Measurements from ENCODE around the gene TEAD4. TPM values are rescaled to one million over a fixed set of nuclear protein-coding genes. Genes with fewer than 3 reads are reported as not detected.

TEAD4 gene
- polyA plus RNA-seq, 1 donor, result 5.5 TPM

- Histone ChIP-seq H3K9me3 (ENCODE audit: control insufficient read depth, low read depth, low read length) (no peaks in the 10 kb centered on the region), H3K27ac (ENCODE audit: low read length) (no peak overlapping the region), H3K4me3 (ENCODE audit: low read length) (no peak overlapping the region), H3K36me3 (ENCODE audit: control insufficient read depth, insufficient read depth, low read length) (peaks cover 50% of the 10 kb centered on the region), H3K27me3 (ENCODE audit: control insufficient read depth, insufficient read depth, low read length) (no peaks in the 10 kb centered on the region), H3K4me1 (ENCODE audit: control insufficient read depth, insufficient read depth, low read length) (no peaks in the 10 kb centered on the region)
- 100% methylated on average over 2 of the region's 11 CpGs for WGBS (ENCODE audit: insufficient coverage, low lambda C conversion rate)
- no peak for DNase-seq
Measured at GRCh38 chr12:2936301-2936700, 22.9 kb upstream of the TEAD4 start.

GRCh38 chr12:2937500-2937899, 21.7 kb upstream of the TEAD4 start:
- peaks cover 46% of the 10 kb centered on the region for H3K36me3 ChIP-seq (ENCODE audit: control insufficient read depth, insufficient read depth, low read length)
- H3K27me3 ChIP-seq (ENCODE audit: control insufficient read depth, insufficient read depth, low read length), result no peaks in the 10 kb centered on the region
- no peak overlapping the region for H3K27ac ChIP-seq (ENCODE audit: low read length)
- no peaks in the 10 kb centered on the region for H3K9me3 ChIP-seq (ENCODE audit: control insufficient read depth, low read depth, low read length)
- DNase-seq, result no peak
- no peaks in the 10 kb centered on the region for H3K4me1 ChIP-seq (ENCODE audit: control insufficient read depth, insufficient read depth, low read length)
- no peak overlapping the region for H3K4me3 ChIP-seq (ENCODE audit: low read length)
- no CpG with 5 or more reads among the region's 3 CpGs for WGBS (ENCODE audit: insufficient coverage, low lambda C conversion rate)

- no CpG with 5 or more reads among the region's 5 CpGs for whole genome bisulfite sequencing (ENCODE audit: insufficient coverage, low lambda C conversion rate)
- peaks cover 40% of the 10 kb centered on the region for H3K36me3 ChIP-seq (ENCODE audit: control insufficient read depth, insufficient read depth, low read length)
- no peak overlapping the region for H3K27ac ChIP-seq (ENCODE audit: low read length)
- no peak for DNase-seq
- H3K9me3 ChIP-seq (ENCODE audit: control insufficient read depth, low read depth, low read length), result no peaks in the 10 kb centered on the region
- no peaks in the 10 kb centered on the region for H3K27me3 ChIP-seq (ENCODE audit: control insufficient read depth, insufficient read depth, low read length)
- no peaks in the 10 kb centered on the region for H3K4me1 ChIP-seq (ENCODE audit: control insufficient read depth, insufficient read depth, low read length)
- H3K4me3 ChIP-seq (ENCODE audit: low read length), result no peak overlapping the region
Measured at GRCh38 chr12:2939191-2939590, 20.0 kb upstream of the TEAD4 start.

- no peak overlapping the region for H3K27ac ChIP-seq (ENCODE audit: low read length)
- WGBS (ENCODE audit: insufficient coverage, low lambda C conversion rate), result no CpG with 5 or more reads among the region's 10 CpGs
- peaks cover 31% of the 10 kb centered on the region for H3K36me3 ChIP-seq (ENCODE audit: control insufficient read depth, insufficient read depth, low read length)
- H3K9me3 ChIP-seq (ENCODE audit: control insufficient read depth, low read depth, low read length), result no peaks in the 10 kb centered on the region
- DNase-seq, result no peak
- no peaks in the 10 kb centered on the region for H3K27me3 ChIP-seq (ENCODE audit: control insufficient read depth, insufficient read depth, low read length)
- no peaks in the 10 kb centered on the region for H3K4me1 ChIP-seq (ENCODE audit: control insufficient read depth, insufficient read depth, low read length)
- no peak overlapping the region for H3K4me3 ChIP-seq (ENCODE audit: low read length)
Measured at GRCh38 chr12:2940564-2940963, 18.6 kb upstream of the TEAD4 start.

- no peak overlapping the region for H3K27ac ChIP-seq (ENCODE audit: low read length)
- WGBS (ENCODE audit: insufficient coverage, low lambda C conversion rate), result no CpG with 5 or more reads among the region's 8 CpGs
- no peaks in the 10 kb centered on the region for H3K27me3 ChIP-seq (ENCODE audit: control insufficient read depth, insufficient read depth, low read length)
- no peak overlapping the region for H3K4me3 ChIP-seq (ENCODE audit: low read length)
- no peaks in the 10 kb centered on the region for H3K4me1 ChIP-seq (ENCODE audit: control insufficient read depth, insufficient read depth, low read length)
- no peaks in the 10 kb centered on the region for H3K9me3 ChIP-seq (ENCODE audit: control insufficient read depth, low read depth, low read length)
- H3K36me3 ChIP-seq (ENCODE audit: control insufficient read depth, insufficient read depth, low read length), result peaks cover 29% of the 10 kb centered on the region
- no peak for DNase-seq
Measured at GRCh38 chr12:2941524-2941923, 17.7 kb upstream of the TEAD4 start.

GRCh38 chr12:2944401-2945047, 14.7 kb upstream of the TEAD4 start:
- H3K36me3 ChIP-seq (ENCODE audit: control insufficient read depth, insufficient read depth, low read length), result peaks cover 14% of the 10 kb centered on the region
- no peaks in the 10 kb centered on the region for H3K9me3 ChIP-seq (ENCODE audit: control insufficient read depth, low read depth, low read length)
- WGBS (ENCODE audit: insufficient coverage, low lambda C conversion rate), result no CpG with 5 or more reads among the region's 24 CpGs
- H3K27me3 ChIP-seq (ENCODE audit: control insufficient read depth, insufficient read depth, low read length), result no peaks in the 10 kb centered on the region
- H3K4me1 ChIP-seq (ENCODE audit: control insufficient read depth, insufficient read depth, low read length), result no peaks in the 10 kb centered on the region
- peak; percentile 23 to 46 for DNase-seq
- H3K4me3 ChIP-seq (ENCODE audit: low read length), result no peak overlapping the region
- H3K27ac ChIP-seq (ENCODE audit: low read length), result no peak overlapping the region

- H3K9me3 ChIP-seq (ENCODE audit: control insufficient read depth, low read depth, low read length), result no peaks in the 10 kb centered on the region
- WGBS (ENCODE audit: insufficient coverage, low lambda C conversion rate), result no CpG with 5 or more reads among the region's 4 CpGs
Measured at GRCh38 chr12:2949411-2949810, 9.8 kb upstream of the TEAD4 start.

GRCh38 chr12:2955888-2956287, 3.3 kb upstream of the TEAD4 start:
- Histone ChIP-seq H3K9me3 (ENCODE audit: control insufficient read depth, low read depth, low read length) (no peaks in the 10 kb centered on the region), H3K27ac (ENCODE audit: low read length) (no peak overlapping the region), H3K36me3 (ENCODE audit: control insufficient read depth, insufficient read depth, low read length) (no peaks in the 10 kb centered on the region), H3K4me1 (ENCODE audit: control insufficient read depth, insufficient read depth, low read length) (peaks cover 10% of the 10 kb centered on the region), H3K27me3 (ENCODE audit: control insufficient read depth, insufficient read depth, low read length) (peaks cover 18% of the 10 kb centered on the region), H3K4me3 (ENCODE audit: low read length) (no peak overlapping the region)
- DNase-seq, result no peak
- WGBS (ENCODE audit: insufficient coverage, low lambda C conversion rate), result no CpG with 5 or more reads among the region's 1 CpG

More at GRCh38 chr12:2949411-2949810, 9.8 kb upstream of the TEAD4 start:
- Histone ChIP-seq H3K27me3 (ENCODE audit: control insufficient read depth, insufficient read depth, low read length) (no peaks in the 10 kb centered on the region), H3K36me3 (ENCODE audit: control insufficient read depth, insufficient read depth, low read length) (no peaks in the 10 kb centered on the region), H3K4me1 (ENCODE audit: control insufficient read depth, insufficient read depth, low read length) (no peaks in the 10 kb centered on the region), H3K27ac (ENCODE audit: low read length) (no peak overlapping the region), H3K4me3 (ENCODE audit: low read length) (no peak overlapping the region)
- no peak for DNase-seq

GRCh38 chr12:2957816-2958431, 1.3 kb upstream of the TEAD4 start:
- WGBS (ENCODE audit: insufficient coverage, low lambda C conversion rate), result 10% methylated on average over 2 of the region's 11 CpGs
- DNase-seq, result no peak
- Histone ChIP-seq H3K27ac (ENCODE audit: low read length) (no peak overlapping the region), H3K27me3 (ENCODE audit: control insufficient read depth, insufficient read depth, low read length) (peaks cover 27% of the 10 kb centered on the region), H3K4me1 (ENCODE audit: control insufficient read depth, insufficient read depth, low read length) (peaks cover 10% of the 10 kb centered on the region), H3K9me3 (ENCODE audit: control insufficient read depth, low read depth, low read length) (no peaks in the 10 kb centered on the region), H3K36me3 (ENCODE audit: control insufficient read depth, insufficient read depth, low read length) (no peaks in the 10 kb centered on the region), H3K4me3 (ENCODE audit: low read length) (peak overlapping the region; percentile 43)

- H3K27me3 ChIP-seq (ENCODE audit: control insufficient read depth, insufficient read depth, low read length), result peaks cover 31% of the 10 kb centered on the region
- H3K36me3 ChIP-seq (ENCODE audit: control insufficient read depth, insufficient read depth, low read length), result no peaks in the 10 kb centered on the region
- peak overlapping the region; percentile 43 for H3K4me3 ChIP-seq (ENCODE audit: low read length)
- no peaks in the 10 kb centered on the region for H3K9me3 ChIP-seq (ENCODE audit: control insufficient read depth, low read depth, low read length)
- DNase-seq, result peak; percentile 30 to 73
- H3K4me1 ChIP-seq (ENCODE audit: control insufficient read depth, insufficient read depth, low read length), result peaks cover 10% of the 10 kb centered on the region
- no CpG with 5 or more reads among the region's 48 CpGs for WGBS (ENCODE audit: insufficient coverage, low lambda C conversion rate)
- no peak overlapping the region for H3K27ac ChIP-seq (ENCODE audit: low read length)
Measured at GRCh38 chr12:2958432-2959191, 585 bp upstream of the TEAD4 start.
